Measurements from ENCODE around the gene SQSTM1. TPM values are rescaled to one million over a fixed set of nuclear protein-coding genes. Genes with fewer than 3 reads are reported as not detected.
A peak's percentile ranks its signal among the peaks of the same experiment; 100 is the strongest.

Gene SQSTM1
- total and polyA plus RNA-seq, 5 donors from 2014 or later: 219 to 615 (median 240) TPM

DNA sequence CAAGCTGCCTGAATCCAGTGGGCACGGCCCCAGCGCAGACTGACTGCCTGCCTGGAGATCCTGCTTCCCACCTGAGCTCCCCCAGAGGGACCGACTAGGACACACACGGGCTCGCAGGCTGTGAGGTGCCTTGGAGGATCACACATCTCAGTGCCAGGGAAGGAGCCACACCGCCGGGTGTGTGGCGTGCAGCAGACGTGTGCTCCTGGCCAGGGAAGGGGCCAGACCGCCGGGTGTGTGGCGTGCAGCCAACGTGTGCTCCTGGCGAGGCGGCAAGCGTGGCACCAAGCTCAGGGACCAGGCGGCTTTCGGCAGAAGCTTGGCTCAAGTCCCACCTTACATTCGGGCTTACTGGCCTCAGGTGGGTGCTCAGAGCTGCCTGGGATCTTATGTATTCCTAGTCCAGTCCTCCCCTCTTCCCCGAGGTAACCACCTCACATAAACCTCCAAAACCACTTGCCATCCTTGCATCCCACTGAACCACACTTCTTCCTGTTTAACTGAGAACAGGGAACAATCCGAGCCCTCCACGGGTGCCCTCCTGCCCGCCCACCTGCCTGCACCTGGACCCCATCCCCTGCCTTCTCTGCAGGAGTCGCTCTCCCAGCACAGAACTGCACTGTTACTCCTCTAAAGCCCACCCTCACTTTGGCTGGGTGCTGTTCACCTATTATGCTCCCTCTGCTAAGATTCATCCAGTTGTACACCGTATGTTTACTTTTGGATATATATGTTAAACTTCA, 60.3 kb downstream of the SQSTM1 start:
- Mint-ChIP-seq H3K4me1 (peaks cover 0 to 2% (median 0%) of the 10 kb centered on the region in 4 donors), H3K27me3 (no peaks in the 10 kb centered on the region), H3K9me3 (peaks cover 0 to 26% (median 4%) of the 10 kb centered on the region in 7 donors), H3K36me3 (peaks cover 44% of the 10 kb centered on the region), H3K4me3 (no peak overlapping the region), H3K27ac (no peak overlapping the region)
- DNase-seq (no peak), ATAC-seq (ENCODE audit: low read depth in 2 of 2) (no peak)
- H3K4me3 ChIP-seq (ENCODE audit: low read depth, low read length): no peak overlapping the region
- peaks cover 13 to 21% of the 10 kb centered on the region in 2 experiments for H3K9me3 ChIP-seq (ENCODE audit: control insufficient read depth in 2 of 2, low read length in 2 of 2)
- H3K27me3 ChIP-seq (ENCODE audit: control insufficient read depth, insufficient read depth, low read length): no peaks in the 10 kb centered on the region
- no peak overlapping the region for H3K27ac ChIP-seq (ENCODE audit: insufficient read depth, low read length, poor library complexity, severe bottlenecking)
- no peaks in the 10 kb centered on the region for H3K4me1 ChIP-seq (ENCODE audit: control insufficient read depth, insufficient read depth, low read length, poor library complexity, severe bottlenecking)
- H3K36me3 ChIP-seq (ENCODE audit: control insufficient read depth, insufficient read depth, low read length): peaks cover 26% of the 10 kb centered on the region

- no peaks in the 10 kb centered on the region for H3K27me3 ChIP-seq (ENCODE audit: control insufficient read depth, insufficient read depth, low read length)
- H3K4me1 ChIP-seq (ENCODE audit: control insufficient read depth, insufficient read depth, low read length, poor library complexity, severe bottlenecking): no peaks in the 10 kb centered on the region
- H3K4me3 ChIP-seq (ENCODE audit: low read depth, low read length): no peak overlapping the region
- H3K27ac Mint-ChIP-seq: no peak overlapping the region
- DNase-seq: no peak
- ATAC-seq (ENCODE audit: low read depth in 2 of 2): no peak
- no peaks in the 10 kb centered on the region for H3K27me3 Mint-ChIP-seq
- peaks cover 0 to 27% (median 6%) of the 10 kb centered on the region in 7 donors for H3K9me3 Mint-ChIP-seq
- peaks cover 13 to 21% of the 10 kb centered on the region in 2 experiments for H3K9me3 ChIP-seq (ENCODE audit: control insufficient read depth in 2 of 2, low read length in 2 of 2)
- peaks cover 0 to 2% (median 0%) of the 10 kb centered on the region in 4 donors for H3K4me1 Mint-ChIP-seq
- no peak overlapping the region for H3K4me3 Mint-ChIP-seq
- H3K27ac ChIP-seq (ENCODE audit: insufficient read depth, low read length, poor library complexity, severe bottlenecking): no peak overlapping the region
- peaks cover 50% of the 10 kb centered on the region for H3K36me3 Mint-ChIP-seq
- peaks cover 27% of the 10 kb centered on the region for H3K36me3 ChIP-seq (ENCODE audit: control insufficient read depth, insufficient read depth, low read length)
Measured at GRCh38 chr5:179882338-179882737, 61.6 kb downstream of the SQSTM1 start.

DNA sequence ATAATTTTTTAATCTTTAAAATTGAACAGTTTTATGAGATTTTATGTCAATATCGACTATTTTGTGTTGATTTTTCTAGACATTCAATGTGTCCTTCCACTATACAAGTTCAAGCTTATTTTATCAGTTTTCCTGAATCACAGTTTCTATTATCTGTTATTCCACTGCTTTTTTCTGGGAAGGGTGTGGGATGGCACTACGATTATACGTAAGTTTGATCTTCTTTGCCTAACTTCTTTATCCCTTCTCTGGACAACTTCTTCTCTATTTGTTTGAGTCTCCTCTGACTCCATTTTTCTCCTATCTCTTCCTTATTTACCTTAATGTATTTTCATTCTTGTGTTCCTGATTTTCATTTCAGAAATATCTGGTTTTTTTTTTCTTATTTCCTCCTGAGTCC, 62.5 kb downstream of the SQSTM1 start:
- DNase-seq: no peak
- no peak overlapping the region for H3K27ac Mint-ChIP-seq
- H3K27me3 ChIP-seq (ENCODE audit: control insufficient read depth, insufficient read depth, low read length): no peaks in the 10 kb centered on the region
- no peak overlapping the region for H3K4me3 Mint-ChIP-seq
- peaks cover 0 to 2% (median 0%) of the 10 kb centered on the region in 4 donors for H3K4me1 Mint-ChIP-seq
- H3K36me3 Mint-ChIP-seq: peaks cover 49% of the 10 kb centered on the region
- H3K36me3 ChIP-seq (ENCODE audit: control insufficient read depth, insufficient read depth, low read length): peaks cover 29% of the 10 kb centered on the region
- H3K9me3 Mint-ChIP-seq: peaks cover 0 to 27% (median 6%) of the 10 kb centered on the region in 7 donors
- H3K27me3 Mint-ChIP-seq: no peaks in the 10 kb centered on the region
- peaks cover 13 to 21% of the 10 kb centered on the region in 2 experiments for H3K9me3 ChIP-seq (ENCODE audit: control insufficient read depth in 2 of 2, low read length in 2 of 2)
- H3K4me3 ChIP-seq (ENCODE audit: low read depth, low read length): no peak overlapping the region
- ATAC-seq (ENCODE audit: low read depth in 2 of 2): no peak
- no peaks in the 10 kb centered on the region for H3K4me1 ChIP-seq (ENCODE audit: control insufficient read depth, insufficient read depth, low read length, poor library complexity, severe bottlenecking)
- H3K27ac ChIP-seq (ENCODE audit: insufficient read depth, low read length, poor library complexity, severe bottlenecking): no peak overlapping the region

- H3K4me1 Mint-ChIP-seq: peaks cover 0 to 2% (median 0%) of the 10 kb centered on the region in 4 donors
- H3K36me3 Mint-ChIP-seq: peaks cover 49% of the 10 kb centered on the region
- DNase-seq (no peak), ATAC-seq (ENCODE audit: low read depth in 2 of 2) (no peak)
- H3K27ac Mint-ChIP-seq: no peak overlapping the region
- no peaks in the 10 kb centered on the region for H3K27me3 Mint-ChIP-seq
- peaks cover 13 to 21% of the 10 kb centered on the region in 2 experiments for H3K9me3 ChIP-seq (ENCODE audit: control insufficient read depth in 2 of 2, low read length in 2 of 2)
- H3K27me3 ChIP-seq (ENCODE audit: control insufficient read depth, insufficient read depth, low read length): no peaks in the 10 kb centered on the region
- no peak overlapping the region for H3K4me3 ChIP-seq (ENCODE audit: low read depth, low read length)
- H3K4me1 ChIP-seq (ENCODE audit: control insufficient read depth, insufficient read depth, low read length, poor library complexity, severe bottlenecking): no peaks in the 10 kb centered on the region
- peaks cover 0 to 27% (median 6%) of the 10 kb centered on the region in 7 donors for H3K9me3 Mint-ChIP-seq
- H3K4me3 Mint-ChIP-seq: no peak overlapping the region
- H3K27ac ChIP-seq (ENCODE audit: insufficient read depth, low read length, poor library complexity, severe bottlenecking): no peak overlapping the region
- H3K36me3 ChIP-seq (ENCODE audit: control insufficient read depth, insufficient read depth, low read length): peaks cover 41% of the 10 kb centered on the region
Measured at GRCh38 chr5:179885491-179886090, 64.9 kb downstream of the SQSTM1 start.

GRCh38 chr5:179886190-179886911, 65.6 kb downstream of the SQSTM1 start:
- ATAC-seq (ENCODE audit: low read depth in 2 of 2) (no peak), DNase-seq (no peak)
- peaks cover 0 to 27% (median 6%) of the 10 kb centered on the region in 7 donors for H3K9me3 Mint-ChIP-seq
- peaks cover 48% of the 10 kb centered on the region for H3K36me3 Mint-ChIP-seq
- H3K9me3 ChIP-seq (ENCODE audit: control insufficient read depth in 2 of 2, low read length in 2 of 2): peaks cover 13 to 21% of the 10 kb centered on the region in 2 experiments
- no peak overlapping the region for H3K27ac ChIP-seq (ENCODE audit: insufficient read depth, low read length, poor library complexity, severe bottlenecking)
- H3K27ac Mint-ChIP-seq: no peak overlapping the region
- H3K36me3 ChIP-seq (ENCODE audit: control insufficient read depth, insufficient read depth, low read length): peaks cover 46% of the 10 kb centered on the region
- peak overlapping the region in 1 of 4 donors; percentile 11 for H3K4me3 Mint-ChIP-seq
- no peak overlapping the region for H3K4me3 ChIP-seq (ENCODE audit: low read depth, low read length)
- peaks cover 0 to 2% (median 0%) of the 10 kb centered on the region in 4 donors for H3K4me1 Mint-ChIP-seq
- no peaks in the 10 kb centered on the region for H3K27me3 Mint-ChIP-seq
- no peaks in the 10 kb centered on the region for H3K27me3 ChIP-seq (ENCODE audit: control insufficient read depth, insufficient read depth, low read length)
- H3K4me1 ChIP-seq (ENCODE audit: control insufficient read depth, insufficient read depth, low read length, poor library complexity, severe bottlenecking): no peaks in the 10 kb centered on the region

DNA sequence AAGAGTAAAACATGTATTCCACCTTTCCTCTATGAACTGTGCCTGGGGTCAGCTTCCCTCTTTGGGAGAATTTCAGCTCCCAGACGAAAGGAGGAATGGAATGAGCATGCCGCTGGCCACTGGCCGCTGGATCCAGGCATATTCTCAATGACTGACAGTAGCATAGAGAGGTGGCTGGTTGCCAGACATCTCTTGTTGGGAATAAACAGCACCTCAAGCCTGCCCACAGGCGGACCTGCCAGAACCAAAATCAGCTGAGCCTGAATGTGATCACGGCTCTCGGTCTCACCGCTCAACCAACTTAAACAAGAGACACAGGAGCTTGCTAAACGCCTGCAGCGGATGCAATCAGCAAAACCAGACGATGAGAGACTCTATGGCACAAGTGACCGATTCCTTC, 66.4 kb downstream of the SQSTM1 start:
- Mint-ChIP-seq H3K4me3 (no peak overlapping the region), H3K36me3 (peaks cover 50% of the 10 kb centered on the region), H3K27me3 (no peaks in the 10 kb centered on the region), H3K9me3 (peaks cover 0 to 27% (median 6%) of the 10 kb centered on the region in 7 donors), H3K4me1 (peaks cover 0 to 2% (median 0%) of the 10 kb centered on the region in 4 donors), H3K27ac (no peak overlapping the region)
- no peak for DNase-seq
- ATAC-seq (ENCODE audit: low read depth in 2 of 2): no peak
- Histone ChIP-seq H3K36me3 (ENCODE audit: control insufficient read depth, insufficient read depth, low read length) (peaks cover 48% of the 10 kb centered on the region), H3K9me3 (ENCODE audit: control insufficient read depth in 2 of 2, low read length in 2 of 2) (peaks cover 13 to 21% of the 10 kb centered on the region in 2 experiments), H3K27ac (ENCODE audit: insufficient read depth, low read length, poor library complexity, severe bottlenecking) (no peak overlapping the region), H3K27me3 (ENCODE audit: control insufficient read depth, insufficient read depth, low read length) (no peaks in the 10 kb centered on the region), H3K4me1 (ENCODE audit: control insufficient read depth, insufficient read depth, low read length, poor library complexity, severe bottlenecking) (no peaks in the 10 kb centered on the region), H3K4me3 (ENCODE audit: low read depth, low read length) (no peak overlapping the region)
